RWPE2 (cell line): ENCODE results near the gene EAF2.

ENCODE experiments used
- ATAC-seq: fragments of 200-7000 bp; cut with Tn5 transposase; 3 replicates; pipeline ENCODE4 v1.9.1; 2021; ENCODE audit warnings: low read depth
- DNase-seq: peaks from one replicate; pipeline ENCODE4 v3.0.0-alpha.2; 2020; ENCODE audit warnings: low spot score
- H3K27ac ChIP-seq: fragments of 450-650 bp; 2 replicates; pipeline ENCODE4 v1.5.1; 2017; ENCODE audit warnings: mild to moderate bottlenecking; ENCODE audit not compliant: poor library complexity, severe bottlenecking
- H3K27me3 ChIP-seq: fragments of 250-450 bp; sonication (Bioruptor Pico); 2 replicates; pipeline ENCODE4 v1.5.1; 2021; ENCODE audit warnings: mild to moderate bottlenecking, moderate library complexity; ENCODE audit not compliant: insufficient read depth, poor library complexity, severe bottlenecking
- H3K36me3 ChIP-seq: fragments of 250-450 bp; sonication (Bioruptor Pico); 2 replicates; pipeline ENCODE4 v1.5.1; 2020; ENCODE audit warnings: low read depth, mild to moderate bottlenecking, moderate library complexity
- H3K4me1 ChIP-seq: fragments of 250-450 bp; sonication (Bioruptor Pico); 2 replicates; pipeline ENCODE4 v1.5.1; 2021; ENCODE audit warnings: mild to moderate bottlenecking, moderate library complexity; ENCODE audit not compliant: insufficient read depth, poor library complexity, severe bottlenecking
- H3K4me3 ChIP-seq: fragments of 250-450 bp; sonication (Bioruptor Pico); 2 replicates; pipeline ENCODE4 v1.5.1; 2021; ENCODE audit warnings: mild to moderate bottlenecking, moderate library complexity; ENCODE audit not compliant: severe bottlenecking
- H3K9me3 ChIP-seq: fragments of 250-450 bp; sonication (Bioruptor Pico); 2 replicates; pipeline ENCODE4 v1.5.1; 2021; ENCODE audit warnings: mild to moderate bottlenecking, moderate library complexity; ENCODE audit not compliant: severe bottlenecking
- CTCF ChIP-seq: fragments of 450-650 bp; IDR thresholded peaks from one replicate; pipeline ENCODE4 v1.5.1; 2017; ENCODE audit warnings: mild to moderate bottlenecking, moderate library complexity; ENCODE audit not compliant: poor library complexity, severe bottlenecking

Gene EAF2

GRCh38 chr3:121834671-121835464, at the start of gene EAF2, which contains the start of gene IQCB1:
Gene EAF2, plus strand, starts transcription at chr3:121835209. Its CDS starts 77 bp downstream, at chr3:121835286.
Gene IQCB1, minus strand, starts transcription at chr3:121835060. Its CDS starts 6,100 bp downstream, at chr3:121828960.
- ATAC-seq = peak; percentile 99
- H3K4me1 ChIP-seq = peaks cover 14% of the 10 kb centered on the region

GRCh38 chr3:121786485-121786884, 48.5 kb upstream of the EAF2 start:
- ATAC-seq (no peak), DNase-seq (no peak)
- no peak overlapping the region for H3K4me3 ChIP-seq
- no peaks in the 10 kb centered on the region for H3K9me3 ChIP-seq
- TF ChIP-seq CTCF = no peak
- H3K27ac ChIP-seq = no peak overlapping the region
- H3K27me3 ChIP-seq = no peaks in the 10 kb centered on the region
- H3K4me1 ChIP-seq = no peaks in the 10 kb centered on the region
- H3K36me3 ChIP-seq = peaks cover 72% of the 10 kb centered on the region

More at GRCh38 chr3:121834671-121835464, at the start of gene EAF2, which contains the start of gene IQCB1:
- H3K9me3 ChIP-seq = no peaks in the 10 kb centered on the region
- H3K36me3 ChIP-seq = peaks cover 38% of the 10 kb centered on the region
- H3K27me3 ChIP-seq = no peaks in the 10 kb centered on the region
- H3K4me3 ChIP-seq = peak within 1 kb of the TSS; percentile 71
- peak within 1 kb of the TSS; percentile 25 for H3K27ac ChIP-seq
- DNase-seq = peak; percentile 89
- no peak for TF ChIP-seq CTCF

GRCh38 chr3:121793078-121793477, 41.9 kb upstream of the EAF2 start:
- TF ChIP-seq CTCF = no peak
- Histone ChIP-seq H3K4me1 (no peaks in the 10 kb centered on the region), H3K27ac (no peak overlapping the region), H3K4me3 (no peak overlapping the region), H3K27me3 (no peaks in the 10 kb centered on the region), H3K9me3 (no peaks in the 10 kb centered on the region), H3K36me3 (peaks cover 80% of the 10 kb centered on the region)
- ATAC-seq (no peak), DNase-seq (no peak)

GRCh38 chr3:121794264-121794983, 40.6 kb upstream of the EAF2 start:
- H3K9me3 ChIP-seq = no peaks in the 10 kb centered on the region
- no peaks in the 10 kb centered on the region for H3K4me1 ChIP-seq
- TF ChIP-seq CTCF = no peak
- no peak overlapping the region for H3K4me3 ChIP-seq
- no peak for DNase-seq
- no peak overlapping the region for H3K27ac ChIP-seq
- ATAC-seq = no peak
- peaks cover 70% of the 10 kb centered on the region for H3K36me3 ChIP-seq
- no peaks in the 10 kb centered on the region for H3K27me3 ChIP-seq

- peaks cover 57% of the 10 kb centered on the region for H3K36me3 ChIP-seq
- no peaks in the 10 kb centered on the region for H3K27me3 ChIP-seq
- ATAC-seq (no peak), DNase-seq (no peak)
- no peak for TF ChIP-seq CTCF
- H3K4me3 ChIP-seq = no peak overlapping the region
- H3K9me3 ChIP-seq = no peaks in the 10 kb centered on the region
- no peaks in the 10 kb centered on the region for H3K4me1 ChIP-seq
- H3K27ac ChIP-seq = no peak overlapping the region
Observed at GRCh38 chr3:121796970-121797369, 38.0 kb upstream of the EAF2 start.
